Mesothelial cell of epicardium (in vitro differentiated cells): ENCODE measurements around the gene DLEC1. TPM values are rescaled to one million over a fixed set of nuclear protein-coding genes. Genes with fewer than 3 reads are reported as not detected.
A peak's percentile ranks its signal among the peaks of the same experiment; 100 is the strongest.

Source experiments
- DNase-seq, 2 experiments: peaks; one replicate each; pipeline ENCODE4 v3.0.0; 2021; ENCODE audit warnings: low spot score in 2 of 2; ENCODE audit not compliant: unreplicated experiment in 2 of 2
- H3K27ac Mint-ChIP-seq: 2 replicates; pipeline ENCODE4 v1.8.0; 2021; ENCODE audit warnings: mixed read lengths
- H3K27me3 Mint-ChIP-seq: 2 replicates; pipeline ENCODE4 v1.8.0; 2021; ENCODE audit warnings: low read depth, mixed read lengths
- H3K36me3 Mint-ChIP-seq: 2 replicates; pipeline ENCODE4 v1.8.0; 2021; ENCODE audit warnings: mixed read lengths
- H3K4me1 Mint-ChIP-seq: 2 replicates; pipeline ENCODE4 v1.8.0; 2021; ENCODE audit warnings: mixed read lengths
- H3K4me3 Mint-ChIP-seq: 2 replicates; pipeline ENCODE4 v1.8.0; 2021; ENCODE audit warnings: mild to moderate bottlenecking, moderate library complexity, mixed read lengths
- H3K9me3 Mint-ChIP-seq: 2 replicates; pipeline ENCODE4 v1.8.0; 2021; ENCODE audit warnings: mixed read lengths
- total RNA-seq: library from RNA; stranded (reverse); gene quantifications from 3 replicates; pipeline ENCODE4 v1.2.1, GENCODE V29; 2021
- TF ChIP-seq, protein P1 (sequence below): fragments of 200-600 bp; sonication (generic); IDR thresholded peaks from one replicate; pipeline ENCODE4 v1.5.0; 2021; ENCODE audit warnings: antibody characterized with exemption; ENCODE audit not compliant: unreplicated experiment

Gene DLEC1
- total RNA-seq, 1 donor from 2014 or later, result 1.4 TPM

GRCh38 chr3:38136393-38136776, 97.4 kb downstream of the DLEC1 start:
- Mint-ChIP-seq H3K4me1 (peaks cover 56% of the 10 kb centered on the region), H3K27ac (peak overlapping the region; percentile 85), H3K36me3 (peaks cover 7% of the 10 kb centered on the region), H3K27me3 (no peaks in the 10 kb centered on the region), H3K9me3 (no peaks in the 10 kb centered on the region), H3K4me3 (peak overlapping the region; percentile 88)
- TF ChIP-seq, protein P1, sequence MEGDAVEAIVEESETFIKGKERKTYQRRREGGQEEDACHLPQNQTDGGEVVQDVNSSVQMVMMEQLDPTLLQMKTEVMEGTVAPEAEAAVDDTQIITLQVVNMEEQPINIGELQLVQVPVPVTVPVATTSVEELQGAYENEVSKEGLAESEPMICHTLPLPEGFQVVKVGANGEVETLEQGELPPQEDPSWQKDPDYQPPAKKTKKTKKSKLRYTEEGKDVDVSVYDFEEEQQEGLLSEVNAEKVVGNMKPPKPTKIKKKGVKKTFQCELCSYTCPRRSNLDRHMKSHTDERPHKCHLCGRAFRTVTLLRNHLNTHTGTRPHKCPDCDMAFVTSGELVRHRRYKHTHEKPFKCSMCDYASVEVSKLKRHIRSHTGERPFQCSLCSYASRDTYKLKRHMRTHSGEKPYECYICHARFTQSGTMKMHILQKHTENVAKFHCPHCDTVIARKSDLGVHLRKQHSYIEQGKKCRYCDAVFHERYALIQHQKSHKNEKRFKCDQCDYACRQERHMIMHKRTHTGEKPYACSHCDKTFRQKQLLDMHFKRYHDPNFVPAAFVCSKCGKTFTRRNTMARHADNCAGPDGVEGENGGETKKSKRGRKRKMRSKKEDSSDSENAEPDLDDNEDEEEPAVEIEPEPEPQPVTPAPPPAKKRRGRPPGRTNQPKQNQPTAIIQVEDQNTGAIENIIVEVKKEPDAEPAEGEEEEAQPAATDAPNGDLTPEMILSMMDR, result no peak
- peak in 1 of 2 experiments; percentile 52 for DNase-seq

GRCh38 chr3:38136777-38137614, 98.0 kb downstream of the DLEC1 start, which contains the start of gene ACAA1:
Gene ACAA1, minus strand, starts transcription at chr3:38137127. Its CDS starts 92 bp downstream, at chr3:38137035.
- no peaks in the 10 kb centered on the region for H3K9me3 Mint-ChIP-seq
- peak within 1 kb of the TSS; percentile 98 for H3K27ac Mint-ChIP-seq

GRCh38 chr3:38137615-38138348, 98.8 kb downstream of the DLEC1 start:
- Mint-ChIP-seq H3K9me3 (no peaks in the 10 kb centered on the region), H3K27me3 (no peaks in the 10 kb centered on the region), H3K36me3 (peaks cover 13% of the 10 kb centered on the region), H3K27ac (peak overlapping the region; percentile 98), H3K4me3 (peak overlapping the region; percentile 88), H3K4me1 (peaks cover 56% of the 10 kb centered on the region)
- TF ChIP-seq, protein P1, result no peak
- DNase-seq, result no peak

More at GRCh38 chr3:38136777-38137614, 98.0 kb downstream of the DLEC1 start, which contains the start of gene ACAA1:
- peaks cover 56% of the 10 kb centered on the region for H3K4me1 Mint-ChIP-seq
- peak; percentile 97 to 98 for DNase-seq
- H3K36me3 Mint-ChIP-seq, result peaks cover 10% of the 10 kb centered on the region
- TF ChIP-seq, protein P1, result no peak
- H3K27me3 Mint-ChIP-seq, result no peaks in the 10 kb centered on the region
- peak within 1 kb of the TSS; percentile 88 for H3K4me3 Mint-ChIP-seq

GRCh38 chr3:38138349-38139190, 99.6 kb downstream of the DLEC1 start, which contains the start of gene MYD88:
Gene MYD88, plus strand, starts transcription at chr3:38138661. Its CDS starts 40 bp downstream, at chr3:38138701.
- Mint-ChIP-seq H3K27me3 (no peaks in the 10 kb centered on the region), H3K36me3 (peaks cover 13% of the 10 kb centered on the region), H3K4me1 (peaks cover 48% of the 10 kb centered on the region), H3K27ac (peak within 1 kb of the TSS; percentile 98), H3K9me3 (no peaks in the 10 kb centered on the region), H3K4me3 (peak within 1 kb of the TSS; percentile 88)
- TF ChIP-seq, protein P1, result peak; percentile 17
- peak in 1 of 2 experiments; percentile 78 for DNase-seq

GRCh38 chr3:38139191-38139590, 100.2 kb downstream of the DLEC1 start:
- Mint-ChIP-seq H3K27ac (peak overlapping the region; percentile 98), H3K27me3 (no peaks in the 10 kb centered on the region), H3K4me3 (peak overlapping the region; percentile 88), H3K4me1 (peaks cover 43% of the 10 kb centered on the region), H3K36me3 (peaks cover 10% of the 10 kb centered on the region), H3K9me3 (no peaks in the 10 kb centered on the region)
- no peak for DNase-seq
- TF ChIP-seq, protein P1, result no peak
